Astrocyte (in vitro differentiated cells and primary cell): ENCODE results near the gene TMEM94. TPM values are rescaled to one million over a fixed set of nuclear protein-coding genes. Genes with fewer than 3 reads are reported as not detected.

Source experiments
- DNase-seq: peaks from one replicate; pipeline ENCODE4 v3.0.0-alpha.2; 2010; ENCODE audit warnings: low read depth
- FAIRE-seq: peaks from 2 replicates; lab custom pipeline; 2011; peaks lifted over from hg19 to GRCh38; lab: Jason Lieb, UNC
- H2AFZ ChIP-seq: 2 replicates; pipeline ENCODE4 v1.6.0; 2012; ENCODE audit warnings: low read depth, low read length, inconsistent platforms
- H3K27ac ChIP-seq: 2 replicates; pipeline ENCODE4 v1.5.1; 2011; ENCODE audit warnings: low read depth, low read length, inconsistent platforms
- H3K27me3 ChIP-seq: 2 replicates; pipeline ENCODE4 v1.6.0; 2011; ENCODE audit warnings: low read length, inconsistent platforms; ENCODE audit not compliant: insufficient read depth
- H3K36me3 ChIP-seq: 2 replicates; pipeline ENCODE4 v1.5.1; 2011; ENCODE audit warnings: low read length, inconsistent platforms; ENCODE audit not compliant: insufficient read depth
- H3K4me1 ChIP-seq: 2 replicates; pipeline ENCODE4 v1.5.1; 2011; ENCODE audit warnings: low read length, inconsistent platforms; ENCODE audit not compliant: insufficient read depth
- H3K4me2 ChIP-seq: 2 replicates; pipeline ENCODE4 v1.6.0; 2012; ENCODE audit warnings: low read length, inconsistent platforms
- H3K4me3 ChIP-seq: 2 replicates; pipeline ENCODE4 v1.5.1; 2011; ENCODE audit warnings: low read depth, mild to moderate bottlenecking, low read length, inconsistent platforms; ENCODE audit not compliant: insufficient read depth
- H3K79me2 ChIP-seq: 2 replicates; pipeline ENCODE4 v1.6.0; 2012; ENCODE audit warnings: mild to moderate bottlenecking, low read length, inconsistent platforms; ENCODE audit not compliant: insufficient read depth
- H3K9ac ChIP-seq: 2 replicates; pipeline ENCODE4 v1.6.0; 2012; ENCODE audit warnings: mild to moderate bottlenecking, low read length, inconsistent platforms
- H3K9me3 ChIP-seq: 2 replicates; pipeline ENCODE4 v1.5.1; 2012; ENCODE audit warnings: low read depth, mild to moderate bottlenecking, low read length, inconsistent platforms; ENCODE audit not compliant: insufficient read depth
- H4K20me1 ChIP-seq: 2 replicates; pipeline ENCODE4 v1.6.0; 2012; ENCODE audit warnings: low read length, inconsistent platforms; ENCODE audit not compliant: insufficient read depth
- H3K27ac Mint-ChIP-seq: one replicate; pipeline ENCODE4 v1.8.0; 2021; ENCODE audit warnings: mild to moderate bottlenecking, mixed read lengths; ENCODE audit not compliant: unreplicated experiment
- H3K27me3 Mint-ChIP-seq: one replicate; pipeline ENCODE4 v1.8.0; 2021; ENCODE audit warnings: low read depth, mixed read lengths; ENCODE audit not compliant: unreplicated experiment
- H3K36me3 Mint-ChIP-seq: one replicate; pipeline ENCODE4 v1.8.0; 2021; ENCODE audit warnings: low read depth, mixed read lengths; ENCODE audit not compliant: unreplicated experiment
- H3K4me1 Mint-ChIP-seq: one replicate; pipeline ENCODE4 v1.8.0; 2021; ENCODE audit warnings: low read depth, mixed read lengths; ENCODE audit not compliant: unreplicated experiment
- H3K4me3 Mint-ChIP-seq: one replicate; pipeline ENCODE4 v1.8.0; 2021; ENCODE audit warnings: mild to moderate bottlenecking, moderate library complexity, mixed read lengths; ENCODE audit not compliant: unreplicated experiment
- H3K9me3 Mint-ChIP-seq: one replicate; pipeline ENCODE4 v1.8.0; 2021; ENCODE audit warnings: mild to moderate bottlenecking, mixed read lengths; ENCODE audit not compliant: unreplicated experiment
- EZH2 ChIP-seq: IDR thresholded peaks from 2 replicates; pipeline ENCODE4 v1.6.1; 2012; ENCODE audit warnings: mild to moderate bottlenecking, low read length, inconsistent platforms; ENCODE audit not compliant: insufficient read depth
- total RNA-seq: library from RNA; stranded (reverse); gene quantifications from 2 replicates; pipeline ENCODE4 v1.2.1, GENCODE V29; 2021
- TF ChIP-seq, protein P1 (sequence below): IDR thresholded peaks from 2 replicates; pipeline ENCODE4 v1.5.1; 2011; ENCODE audit warnings: low read depth, mild to moderate bottlenecking, inconsistent platforms, low read length, moderate library complexity; ENCODE audit not compliant: insufficient read depth

The TMEM94 gene
- total RNA-seq, 1 donor from 2014 or later = 52.4 TPM

GRCh38 chr17:75502721-75503329, 46.4 kb downstream of the TMEM94 start:
- no peaks in the 10 kb centered on the region for H3K36me3 ChIP-seq
- Mint-ChIP-seq H3K27ac (no peak overlapping the region), H3K4me1 (no peaks in the 10 kb centered on the region), H3K4me3 (no peak overlapping the region), H3K9me3 (no peaks in the 10 kb centered on the region), H3K36me3 (peaks cover 6% of the 10 kb centered on the region), H3K27me3 (no peaks in the 10 kb centered on the region)
- no peaks in the 10 kb centered on the region for H3K9me3 ChIP-seq
- H3K27me3 ChIP-seq = no peaks in the 10 kb centered on the region
- no peak overlapping the region for H3K4me3 ChIP-seq
- no peak overlapping the region for H2AFZ ChIP-seq
- no peak overlapping the region for H3K4me2 ChIP-seq
- peaks cover under 1% of the 10 kb centered on the region for H4K20me1 ChIP-seq
- TF ChIP-seq EZH2 = no peak
- TF ChIP-seq, protein P1, sequence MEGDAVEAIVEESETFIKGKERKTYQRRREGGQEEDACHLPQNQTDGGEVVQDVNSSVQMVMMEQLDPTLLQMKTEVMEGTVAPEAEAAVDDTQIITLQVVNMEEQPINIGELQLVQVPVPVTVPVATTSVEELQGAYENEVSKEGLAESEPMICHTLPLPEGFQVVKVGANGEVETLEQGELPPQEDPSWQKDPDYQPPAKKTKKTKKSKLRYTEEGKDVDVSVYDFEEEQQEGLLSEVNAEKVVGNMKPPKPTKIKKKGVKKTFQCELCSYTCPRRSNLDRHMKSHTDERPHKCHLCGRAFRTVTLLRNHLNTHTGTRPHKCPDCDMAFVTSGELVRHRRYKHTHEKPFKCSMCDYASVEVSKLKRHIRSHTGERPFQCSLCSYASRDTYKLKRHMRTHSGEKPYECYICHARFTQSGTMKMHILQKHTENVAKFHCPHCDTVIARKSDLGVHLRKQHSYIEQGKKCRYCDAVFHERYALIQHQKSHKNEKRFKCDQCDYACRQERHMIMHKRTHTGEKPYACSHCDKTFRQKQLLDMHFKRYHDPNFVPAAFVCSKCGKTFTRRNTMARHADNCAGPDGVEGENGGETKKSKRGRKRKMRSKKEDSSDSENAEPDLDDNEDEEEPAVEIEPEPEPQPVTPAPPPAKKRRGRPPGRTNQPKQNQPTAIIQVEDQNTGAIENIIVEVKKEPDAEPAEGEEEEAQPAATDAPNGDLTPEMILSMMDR = no peak
- FAIRE-seq (no peak), DNase-seq (no peak)
- no peak overlapping the region for H3K9ac ChIP-seq
- no peaks in the 10 kb centered on the region for H3K4me1 ChIP-seq
- no peak overlapping the region for H3K27ac ChIP-seq
- H3K79me2 ChIP-seq = no peaks in the 10 kb centered on the region

DNA sequence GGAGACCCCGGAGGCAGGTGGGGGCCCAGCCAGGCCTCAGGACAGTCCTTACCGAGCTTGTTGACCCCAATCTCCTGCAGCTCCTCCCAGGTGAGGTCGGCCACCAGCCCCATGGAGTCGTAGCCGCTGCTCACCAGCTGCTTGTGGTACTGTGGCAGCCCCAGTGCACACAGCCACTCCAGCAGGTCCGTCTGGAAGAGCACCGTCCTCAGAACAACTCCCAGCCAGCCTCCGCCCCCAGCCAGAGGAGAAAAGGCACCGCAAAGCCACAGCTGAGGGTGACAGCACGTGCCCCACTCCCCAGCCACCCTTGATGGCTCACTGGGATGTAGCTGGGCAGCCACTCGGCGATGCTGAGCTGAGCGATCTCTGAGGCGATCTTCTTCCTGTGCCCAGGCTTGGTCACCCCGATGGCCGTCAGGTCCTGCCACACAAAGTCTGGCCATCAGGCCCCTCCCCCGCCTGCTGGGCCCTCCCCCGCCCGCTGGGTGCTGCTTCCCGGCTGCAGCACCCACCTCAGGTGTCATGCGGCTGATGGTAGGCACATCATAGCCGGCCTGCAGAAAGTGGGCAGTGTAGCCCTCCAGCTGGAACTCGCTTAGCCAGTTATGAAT, 47.0 kb downstream of the TMEM94 start:
- H3K9me3 Mint-ChIP-seq = no peaks in the 10 kb centered on the region
- H3K4me2 ChIP-seq = no peak overlapping the region
- H3K27me3 Mint-ChIP-seq = no peaks in the 10 kb centered on the region
- no peak overlapping the region for H3K4me3 ChIP-seq
- H3K4me1 Mint-ChIP-seq = no peaks in the 10 kb centered on the region
- H3K27ac ChIP-seq = no peak overlapping the region
- no peaks in the 10 kb centered on the region for H3K36me3 ChIP-seq
- DNase-seq = no peak
- peaks cover 3% of the 10 kb centered on the region for H3K79me2 ChIP-seq
- H3K9me3 ChIP-seq = no peaks in the 10 kb centered on the region
- peaks cover 2% of the 10 kb centered on the region for H3K4me1 ChIP-seq
- H3K27ac Mint-ChIP-seq = no peak overlapping the region
- H3K4me3 Mint-ChIP-seq = no peak overlapping the region
- no peak overlapping the region for H2AFZ ChIP-seq
- H3K9ac ChIP-seq = no peak overlapping the region
- H3K27me3 ChIP-seq = no peaks in the 10 kb centered on the region
- FAIRE-seq = no peak
- peaks cover 6% of the 10 kb centered on the region for H3K36me3 Mint-ChIP-seq
- TF ChIP-seq EZH2 = no peak
- TF ChIP-seq, protein P1 = no peak
- peaks cover 7% of the 10 kb centered on the region for H4K20me1 ChIP-seq

DNA sequence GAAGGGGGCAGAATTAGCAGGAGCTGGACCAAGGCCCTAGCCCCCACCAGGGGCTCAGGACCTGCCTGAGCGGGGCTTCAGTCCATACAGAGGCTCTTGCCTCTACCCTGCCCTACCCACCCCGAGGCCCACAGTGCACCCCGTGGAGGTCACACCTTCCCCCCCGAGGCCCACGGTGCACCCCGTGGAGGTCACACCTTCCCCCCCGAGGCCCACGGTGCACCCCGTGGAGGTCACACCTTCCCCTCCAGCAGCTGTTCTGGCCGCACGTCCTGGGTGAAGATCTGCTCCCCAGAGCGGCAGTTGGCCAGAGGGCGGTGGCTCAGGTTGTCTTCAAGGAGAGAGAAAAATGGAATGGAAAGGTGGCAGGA, 47.5 kb downstream of the TMEM94 start:
- Histone ChIP-seq H3K79me2 (peaks cover 8% of the 10 kb centered on the region), H3K4me3 (no peak overlapping the region), H3K27me3 (no peaks in the 10 kb centered on the region), H3K27ac (no peak overlapping the region), H3K9ac (no peak overlapping the region), H3K36me3 (no peaks in the 10 kb centered on the region), H2AFZ (no peak overlapping the region), H3K9me3 (no peaks in the 10 kb centered on the region), H3K4me2 (no peak overlapping the region), H4K20me1 (peaks cover 12% of the 10 kb centered on the region), H3K4me1 (peaks cover 5% of the 10 kb centered on the region)
- H3K4me3 Mint-ChIP-seq = no peak overlapping the region
- no peak overlapping the region for H3K27ac Mint-ChIP-seq
- DNase-seq = no peak
- H3K4me1 Mint-ChIP-seq = peaks cover 2% of the 10 kb centered on the region
- no peaks in the 10 kb centered on the region for H3K9me3 Mint-ChIP-seq
- no peak for TF ChIP-seq EZH2
- TF ChIP-seq, protein P1 = no peak
- H3K36me3 Mint-ChIP-seq = peaks cover 6% of the 10 kb centered on the region
- no peaks in the 10 kb centered on the region for H3K27me3 Mint-ChIP-seq
- FAIRE-seq = no peak
